SK-N-SH treated with all-trans-retinoic acid at 6 μM for 48 hours (cell line): ENCODE results near the gene PELI3.
A peak's percentile ranks its signal among the peaks of the same experiment; 100 is the strongest.

Experiments used
- ATAC-seq: fragments of 200-7000 bp; cut with Tn5 transposase; 3 replicates; pipeline ENCODE4 v1.9.1; 2020; ENCODE audit warnings: mild to moderate bottlenecking, moderate library complexity
- ARNTL ChIP-seq: fragments of 450-650 bp; formaldehyde crosslinking; IDR thresholded peaks from 2 replicates; pipeline ENCODE4 v1.5.0; 2020; ENCODE audit warnings: low read depth, mild to moderate bottlenecking, moderate library complexity, borderline replicate concordance
- CSDC2 ChIP-seq: fragments of 250-450 bp; sonication (Bioruptor Pico); IDR thresholded peaks from 2 replicates; pipeline ENCODE4 v1.5.0; 2020; ENCODE audit warnings: mild to moderate bottlenecking, moderate library complexity
- CSRNP3 ChIP-seq: fragments of 250-450 bp; sonication (Bioruptor Pico); IDR thresholded peaks from 2 replicates; pipeline ENCODE4 v1.5.1; 2021; ENCODE audit warnings: mild to moderate bottlenecking, moderate library complexity
- GLIS3 ChIP-seq: fragments of 250-450 bp; sonication (Bioruptor Pico); IDR thresholded peaks from 2 replicates; pipeline ENCODE4 v1.5.0; 2020; ENCODE audit warnings: mild to moderate bottlenecking, moderate library complexity
- ISL1 ChIP-seq: fragments of 250-450 bp; sonication (Bioruptor Pico); IDR thresholded peaks from 2 replicates; pipeline ENCODE4 v2.1.2; 2022; ENCODE audit warnings: mild to moderate bottlenecking, moderate library complexity
- PATZ1 ChIP-seq: fragments of 250-450 bp; sonication (Bioruptor Pico); IDR thresholded peaks from 2 replicates; pipeline ENCODE4 v1.8.0; 2020; ENCODE audit warnings: mild to moderate bottlenecking, moderate library complexity, borderline replicate concordance
- POU6F1 ChIP-seq: fragments of 250-450 bp; sonication (Bioruptor Pico); IDR thresholded peaks from 2 replicates; pipeline ENCODE4 v1.8.0; 2021; ENCODE audit warnings: low read depth, mild to moderate bottlenecking, moderate library complexity, borderline replicate concordance
- PPARA ChIP-seq: fragments of 250-450 bp; sonication (Bioruptor Pico); IDR thresholded peaks from 2 replicates; pipeline ENCODE4 v1.5.0; 2020; ENCODE audit warnings: mild to moderate bottlenecking, borderline replicate concordance
- TCF4 ChIP-seq: fragments of 250-450 bp; sonication (Bioruptor Pico); IDR thresholded peaks from 2 replicates; pipeline ENCODE4 v1.8.0; 2021; ENCODE audit warnings: mild to moderate bottlenecking, moderate library complexity, borderline replicate concordance
- TOX ChIP-seq: fragments of 250-450 bp; sonication (Bioruptor Pico); IDR thresholded peaks from 2 replicates; pipeline ENCODE4 v1.8.0; 2021; ENCODE audit warnings: mild to moderate bottlenecking, moderate library complexity, borderline replicate concordance
- TSHZ2 ChIP-seq: fragments of 250-450 bp; sonication (Bioruptor Pico); IDR thresholded peaks from 2 replicates; pipeline ENCODE4 v1.5.0; 2020; ENCODE audit warnings: mild to moderate bottlenecking, moderate library complexity
- ZFP3 ChIP-seq: fragments of 250-450 bp; sonication (Bioruptor Pico); IDR thresholded peaks from 2 replicates; pipeline ENCODE4 v1.5.0; 2020; ENCODE audit warnings: mild to moderate bottlenecking, moderate library complexity
- ZFP30 ChIP-seq: fragments of 450-650 bp; formaldehyde crosslinking; IDR thresholded peaks from 2 replicates; pipeline ENCODE4 v1.5.0; 2022; ENCODE audit warnings: mild to moderate bottlenecking, moderate library complexity
- ZNF70 ChIP-seq: fragments of 450-650 bp; formaldehyde crosslinking; IDR thresholded peaks from 2 replicates; pipeline ENCODE4 v1.5.0; 2020; ENCODE audit warnings: mild to moderate bottlenecking, moderate library complexity
- ZNF8 ChIP-seq: fragments of 450-650 bp; formaldehyde crosslinking; IDR thresholded peaks from 2 replicates; pipeline ENCODE4 v1.5.0; 2020; ENCODE audit warnings: mild to moderate bottlenecking, moderate library complexity

The PELI3 gene

GRCh38 chr11:66479394-66480116 is 12.8 kb downstream of the PELI3 start (continued):
- TF ChIP-seq ZNF8 = no peak; the same call in 1 of the 2 replicates
- TF ChIP-seq ZFP3 = no peak; the same call in 1 of the 2 replicates
- no peak for TF ChIP-seq CSRNP3
- TF ChIP-seq PPARA (CRISPR knock-in tag) = no peak
- TF ChIP-seq, all 23 proteins: peak for 0

GRCh38 chr11:66480117-66480938 is 13.6 kb downstream of the PELI3 start, which contains the start of gene DPP3:
Gene DPP3 (plus strand): TSS chr11:66480434. CDS start chr11:66482201, 1,767 bp downstream.
- TF ChIP-seq PATZ1 (CRISPR knock-in tag) (peak; percentile 59; the same call in 1 of the 2 replicates), POU6F1 (CRISPR knock-in tag) (peak; percentile 88; the same call in 1 of the 2 replicates), ZFP30 (CRISPR knock-in tag) (no peak), TCF4 (CRISPR knock-in tag) (no peak), ARNTL (CRISPR knock-in tag) (peak; percentile 36; the same call in 1 of the 2 replicates), PPARA (CRISPR knock-in tag) (no peak), TSHZ2 (CRISPR knock-in tag) (no peak), CSDC2 (CRISPR knock-in tag) (no peak; the same call in 1 of the 2 replicates), CSRNP3 (no peak), GLIS3 (CRISPR knock-in tag) (0 out of 2 replicates have a peak, but pooled peaks have one; percentile 38), ZNF70 (CRISPR knock-in tag) (no peak), ZFP3 (0 out of 2 replicates have a peak, but pooled peaks have one; percentile 26)
- TF ChIP-seq, all 23 proteins: peak for 5

GRCh38 chr11:66484806-66485380 is 18.2 kb downstream of the PELI3 start:
- TF ChIP-seq PPARA (CRISPR knock-in tag) (no peak), ARNTL (CRISPR knock-in tag) (no peak), TOX (CRISPR knock-in tag) (no peak), ISL1 (CRISPR knock-in tag) (no peak)
- TF ChIP-seq, all 23 proteins: peak for 0
- no peak for ATAC-seq

More at GRCh38 chr11:66480117-66480938, 13.6 kb downstream of the PELI3 start, which contains the start of gene DPP3:
- peak; percentile 95 for ATAC-seq
